ENCODE measurements around the gene GLI3.

GRCh38 chr7:41911792-41912191 is 325.2 kb downstream of the GLI3 start:
- TF ChIP-seq CTCF (IDR thresholded peaks at IDR 0.05; ENCODE audit: low read depth, low read length) (no peak), EZH2phosphoT487 (IDR thresholded peaks at IDR 0.05; ENCODE audit: low read depth) (no peak)

All from OCI-LY3 (cell line).